H1 (cell line): Measurements from ENCODE around the gene CREBL2. TPM values are rescaled to one million over a fixed set of nuclear protein-coding genes. Genes with fewer than 3 reads are reported as not detected.

Experiments
- CTCF ChIA-PET: fragments of 300-600 bp; sonication (Branson Sonifier 250); formaldehyde crosslinking; loops from one replicate; lab custom pipeline; 2021; ENCODE audit not compliant: partially characterized antibody; lab: Charles Lee
- POLR2A ChIA-PET: fragments of 300-600 bp; sonication (Branson Sonifier 250); formaldehyde crosslinking; loops from one replicate; lab custom pipeline; 2021; ENCODE audit warnings: inconsistent platforms; ENCODE audit not compliant: partially characterized antibody; lab: Charles Lee
- DNase-seq, 2 experiments: peaks; one replicate each; pipeline versions ENCODE4 v3.0.0 to v3.0.0-alpha.2; 2010 to 2022; ENCODE audit warnings: low spot score in 2 of 2, low read depth in 1 of 2, mixed read lengths in 1 of 2
- FAIRE-seq: peaks from 2 replicates; lab custom pipeline; 2011; peaks lifted over from hg19 to GRCh38; lab: Jason Lieb, UNC
- H2AFZ ChIP-seq: 2 replicates; pipeline ENCODE4 v1.8.1; 2012; ENCODE audit warnings: low read length, inconsistent platforms
- H2AK5ac ChIP-seq: 2 replicates; pipeline ENCODE4 v1.6.1; 2013; ENCODE audit warnings: low read depth, low read length
- H2BK120ac ChIP-seq: replicated peaks from 2 replicates; pipeline ENCODE3; 2013; ENCODE audit warnings: low read depth, low read length, inconsistent platforms
- H2BK12ac ChIP-seq: 2 replicates; pipeline ENCODE4 v1.6.1; 2013; ENCODE audit warnings: low read depth, low read length
- H2BK15ac ChIP-seq: 2 replicates; pipeline ENCODE4 v1.6.1; 2013; ENCODE audit warnings: low read length
- H2BK20ac ChIP-seq: 2 replicates; pipeline ENCODE4 v1.6.1; 2013; ENCODE audit warnings: low read length
- H2BK5ac ChIP-seq: 2 replicates; pipeline ENCODE4 v1.6.1; 2013; ENCODE audit warnings: low read depth, low read length
- H3K14ac ChIP-seq: 2 replicates; pipeline ENCODE4 v1.6.1; 2013; ENCODE audit warnings: inconsistent platforms; ENCODE audit not compliant: insufficient read length
- H3K18ac ChIP-seq: 2 replicates; pipeline ENCODE4 v1.6.1; 2013; ENCODE audit warnings: low read length; ENCODE audit errors: extremely low read depth
- H3K23ac ChIP-seq: 2 replicates; pipeline ENCODE4 v1.6.1; 2013; ENCODE audit warnings: inconsistent platforms; ENCODE audit not compliant: insufficient read length
- H3K23me2 ChIP-seq: 2 replicates; pipeline ENCODE4 v1.6.1; 2013; ENCODE audit warnings: low read depth, low read length
- H3K27ac ChIP-seq: 2 replicates; pipeline ENCODE4 v1.6.1; 2011; ENCODE audit warnings: low read depth, low read length, inconsistent platforms
- H3K27me3 ChIP-seq, 4 experiments: replicated peaks in 1 of 4; 1 replicate in 1 of 4; 2 replicates in 3 of 4; pipeline versions ENCODE4 v1.6.1 to v1.8.1; 2011 to 2013; ENCODE audit warnings: low read length in 3 of 4, mild to moderate bottlenecking in 3 of 4, inconsistent platforms in 2 of 4, mixed read lengths in 2 of 4, moderate library complexity in 1 of 4; ENCODE audit not compliant: control insufficient read depth in 3 of 4, insufficient read depth in 3 of 4; ENCODE audit errors: extremely low read depth in 1 of 4
- H3K36me3 ChIP-seq, 4 experiments: 2 replicates each; pipeline versions ENCODE4 v1.6.1 to v1.8.1; 2011 to 2013; ENCODE audit warnings: mild to moderate bottlenecking in 4 of 4, low read length in 3 of 4, moderate library complexity in 2 of 4, control low read depth in 1 of 4, inconsistent platforms in 1 of 4; ENCODE audit not compliant: insufficient read depth in 4 of 4, control insufficient read depth in 2 of 4
- H3K4ac ChIP-seq: replicated peaks from 2 replicates; pipeline ENCODE3; 2013; ENCODE audit warnings: low read length, low read depth, mixed read lengths, inconsistent platforms; ENCODE audit not compliant: insufficient read length
- H3K4me1 ChIP-seq, 4 experiments: replicated peaks in 1 of 4; 1 replicate in 1 of 4; 2 replicates in 3 of 4; pipeline versions ENCODE4 v1.6.1 to v1.8.1; 2011 to 2013; ENCODE audit warnings: low read length in 3 of 4, inconsistent platforms in 2 of 4, mixed read lengths in 1 of 4; ENCODE audit not compliant: insufficient read depth in 4 of 4, control insufficient read depth in 3 of 4
- H3K4me2 ChIP-seq, 2 experiments: 2 replicates each; pipeline versions ENCODE4 v1.6.1 to v1.8.1; 2011 to 2013; ENCODE audit warnings: low read depth in 2 of 2, low read length in 2 of 2, control low read depth in 1 of 2, inconsistent platforms in 1 of 2, mild to moderate bottlenecking in 1 of 2; ENCODE audit not compliant: insufficient read depth in 1 of 2
- H3K4me3 ChIP-seq, 4 experiments: fragments of 200-600, 300-600 bp in 1 of 4; sonication (generic), shearing (Covaris generic), sonication (Bioruptor Twin) in 1 of 4; 2 replicates each; pipeline versions ENCODE4 v1.5.1 to v1.8.1; 2011 to 2016; ENCODE audit warnings: low read length in 4 of 4, low read depth in 3 of 4, control low read depth in 2 of 4, inconsistent platforms in 2 of 4, mild to moderate bottlenecking in 2 of 4, mixed read lengths in 1 of 4, moderate library complexity in 1 of 4; ENCODE audit not compliant: insufficient read depth in 2 of 4; ENCODE audit errors: extremely low read depth in 1 of 4
- H3K56ac ChIP-seq: replicated peaks from 2 replicates; pipeline ENCODE3; 2013; ENCODE audit warnings: low read depth, mild to moderate bottlenecking, mixed read lengths, low read length, inconsistent platforms; ENCODE audit not compliant: insufficient read length
- H3K79me1 ChIP-seq: 2 replicates; pipeline ENCODE4 v1.6.1; 2013; ENCODE audit warnings: low read depth, low read length, control low read depth
- H3K79me2 ChIP-seq, 2 experiments: 2 replicates each; pipeline versions ENCODE4 v1.6.1 to v1.8.1; 2012 to 2013; ENCODE audit warnings: low read length in 2 of 2, mild to moderate bottlenecking in 2 of 2, inconsistent platforms in 1 of 2; ENCODE audit not compliant: insufficient read depth in 2 of 2, control insufficient read depth in 1 of 2
- H3K9ac ChIP-seq, 4 experiments: replicated peaks in 1 of 4; 1 replicate in 1 of 4; 2 replicates in 3 of 4; pipeline versions ENCODE4 v1.6.1 to v1.8.1; 2011 to 2013; ENCODE audit warnings: low read depth in 3 of 4, low read length in 3 of 4, control low read depth in 2 of 4, mild to moderate bottlenecking in 2 of 4, moderate library complexity in 2 of 4, inconsistent platforms in 1 of 4; ENCODE audit errors: extremely low read depth in 1 of 4
- H3K9me3 ChIP-seq, 2 experiments: 2 replicates each; pipeline versions ENCODE4 v1.6.1 to v1.8.1; 2012 to 2013; ENCODE audit warnings: mild to moderate bottlenecking in 2 of 2, moderate library complexity in 2 of 2, control low read depth in 1 of 2, inconsistent platforms in 1 of 2, low read depth in 1 of 2, low read length in 1 of 2, mixed read lengths in 1 of 2; ENCODE audit not compliant: insufficient read depth in 2 of 2
- H4K20me1 ChIP-seq, 2 experiments: replicated peaks in 1 of 2; 2 replicates each; pipeline versions ENCODE3 to v1.8.1; 2011 to 2013; ENCODE audit warnings: inconsistent platforms in 2 of 2, low read length in 2 of 2, mild to moderate bottlenecking in 1 of 2; ENCODE audit not compliant: insufficient read depth in 2 of 2, control insufficient read depth in 1 of 2
- H4K5ac ChIP-seq: 2 replicates; pipeline ENCODE4 v1.6.1; 2013; ENCODE audit warnings: low read length, low read depth, mixed read lengths, inconsistent platforms; ENCODE audit not compliant: insufficient read length
- H4K8ac ChIP-seq: 2 replicates; pipeline ENCODE4 v1.8.0; 2013; ENCODE audit warnings: mild to moderate bottlenecking, moderate library complexity, low read length, inconsistent platforms; ENCODE audit not compliant: insufficient read depth; ENCODE audit errors: extremely low read depth
- H4K91ac ChIP-seq: replicated peaks from 2 replicates; pipeline ENCODE3; 2013; ENCODE audit warnings: low read length, mixed read lengths, inconsistent platforms; ENCODE audit not compliant: insufficient read length
- HDAC2 ChIP-seq, 2 experiments: fragments of 300-600 bp in 1 of 2; sonication (generic) in 1 of 2; IDR thresholded peaks; 2 replicates each; pipeline ENCODE4 v1.6.1; 2011 to 2012; ENCODE audit warnings: low read depth in 2 of 2, low read length in 2 of 2, mild to moderate bottlenecking in 2 of 2, moderate library complexity in 2 of 2, borderline replicate concordance in 1 of 2, inconsistent platforms in 1 of 2
- MAX ChIP-seq: IDR thresholded peaks from 2 replicates; pipeline ENCODE4 v1.6.1; 2012; ENCODE audit warnings: inconsistent platforms
- SIX5 ChIP-seq: IDR thresholded peaks from 2 replicates; pipeline ENCODE4 v1.6.1; 2011; ENCODE audit warnings: mild to moderate bottlenecking, low read depth, low read length
- TEAD4 ChIP-seq: IDR thresholded peaks from 2 replicates; pipeline ENCODE4 v1.6.1; 2012; ENCODE audit warnings: low read depth, low read length, inconsistent platforms, mixed read lengths
- USF2 ChIP-seq: IDR thresholded peaks from 2 replicates; pipeline ENCODE4 v1.6.1; 2011; ENCODE audit warnings: low read length, improper control_type of control experiment
- WGBS, 2 experiments: shearing (Covaris generic) in 1 of 2; methylation state at CpG; one replicate each; pipeline versions ENCODE4 v1.1.6 to v1.1.7; 2013 to 2015; ENCODE audit warnings: low lambda C conversion rate in 2 of 2, mixed read lengths in 2 of 2, inconsistent platforms in 1 of 2, low coverage in 1 of 2, missing lambda C conversion rate in 1 of 2; ENCODE audit not compliant: insufficient replicate concordance in 2 of 2, insufficient coverage in 1 of 2, insufficient read length in 1 of 2; ENCODE audit errors: extremely low coverage in 1 of 2, missing lambda C conversion rate in 1 of 2; 5-methylcytosine and 5-hydroxymethylcytosine counted together
- polyA plus RNA-seq, 7 experiments: library from polyadenylated mRNA; depleted of rRNA in 3 of 7; stranded (reverse) in 5 of 7; unstranded in 2 of 7; fragments of >200 nt in 5 of 7; fragments of 200-250 nt in 2 of 7; gene quantifications; 1 replicate in 5 of 7; 2 replicates in 1 of 7; 4 replicates in 1 of 7; pipeline versions ENCODE4 v1.2.1 to v1.2.3, GENCODE V29; 2011 to 2013; ENCODE audit warnings: missing spikeins in 2 of 7, mixed read lengths in 2 of 7
- total RNA-seq: library from RNA; stranded (reverse); fragmentation: NEBNext Ultra II Directional; extraction: Animal tissue kit (Norgen Biotek cat#: 25700); gene quantifications from 2 replicates; pipeline ENCODE4 v1.2.1, GENCODE V29; 2021

The CREBL2 gene
- total and polyA plus RNA-seq, 2 of the 8 experiments (the other 6 are each of a cell fraction or from before 2014, with no cell fraction given) = 9.8 to 18.3 TPM

- H3K27me3 ChIP-seq = no peaks in the 10 kb centered on the region
- DNase-seq (no peak), FAIRE-seq (no peak)
- H3K27ac ChIP-seq = no peak overlapping the region
- CTCF ChIA-PET = interaction anchor here (0.6 to 6.4 kb wide), 24 partner anchors 9 to 331 kb away, joined by 3 to 77 read pairs (median 6); partner anchors contain the start of gene DUSP16
- H4K91ac ChIP-seq = no peak overlapping the region
- no peaks in the 10 kb centered on the region for H3K79me2 ChIP-seq
- H3K18ac ChIP-seq = no peak overlapping the region
- H3K23me2 ChIP-seq = no peaks in the 10 kb centered on the region
- no peak overlapping the region for H3K56ac ChIP-seq
- H3K14ac ChIP-seq = no peak overlapping the region
- H3K9me3 ChIP-seq = peaks cover 24 to 29% of the 10 kb centered on the region in 2 experiments
- H3K23ac ChIP-seq = no peak overlapping the region
- no peak overlapping the region for H3K4ac ChIP-seq
- no peak overlapping the region for H2BK15ac ChIP-seq
- no peak overlapping the region for H2BK120ac ChIP-seq
- H2BK12ac ChIP-seq = no peak overlapping the region
- no peak overlapping the region for H2BK5ac ChIP-seq
- H3K4me1 ChIP-seq = peaks cover 0 to 19% (median 1%) of the 10 kb centered on the region in 4 experiments; a peak in 2 of 7 replicates
- no peaks in the 10 kb centered on the region for H3K79me1 ChIP-seq
- no peak overlapping the region for H2AFZ ChIP-seq
- 0 out of 2 replicates have a peak overlapping the region, but pooled peaks have one; percentile 20 for H2AK5ac ChIP-seq
- TF ChIP-seq HDAC2 (IDR thresholded peaks at IDR 0.05; ENCODE audit: borderline replicate concordance in 1 of 2, low read depth in 2 of 2, low read length in 2 of 2) = no peak
- no peak for TF ChIP-seq MAX
- TF ChIP-seq SIX5 = no peak
- TF ChIP-seq USF2 = no peak
- TF ChIP-seq TEAD4 = no peak
- H3K36me3 ChIP-seq = peaks cover 0 to 13% (median 2%) of the 10 kb centered on the region in 4 experiments; a peak in 3 of 8 replicates
- H3K4me3 ChIP-seq = no peak overlapping the region
- POLR2A ChIA-PET = interaction anchor here (1.3 to 1.8 kb wide), 3 partner anchors 16 to 35 kb away, joined by 3 to 5 read pairs (median 3); no protein-coding TSS in a partner anchor
- no peak overlapping the region for H4K5ac ChIP-seq
- no peaks in the 10 kb centered on the region for H4K20me1 ChIP-seq
- H3K4me2 ChIP-seq = no peak overlapping the region
- no peak overlapping the region for H4K8ac ChIP-seq
- no peak overlapping the region for H3K9ac ChIP-seq
- peak overlapping the region; percentile 87; the same call in 1 of the 2 replicates for H2BK20ac ChIP-seq
- 95% methylated on average over 1 of the region's 1 CpG; no CpG with 5 or more reads in 1 of the 2 experiments for WGBS, 2 experiments
These were observed 34.9 kb downstream of the CREBL2 start for GRCh38 chr12:12646483-12647072.
